ENCODE measurements around the gene PHIP. TPM values are rescaled to one million over a fixed set of nuclear protein-coding genes. Genes with fewer than 3 reads are reported as not detected.

The PHIP gene
- total and polyA plus RNA-seq, 9 donors, result 11.2 to 38.5 (median 27.3) TPM

DNA sequence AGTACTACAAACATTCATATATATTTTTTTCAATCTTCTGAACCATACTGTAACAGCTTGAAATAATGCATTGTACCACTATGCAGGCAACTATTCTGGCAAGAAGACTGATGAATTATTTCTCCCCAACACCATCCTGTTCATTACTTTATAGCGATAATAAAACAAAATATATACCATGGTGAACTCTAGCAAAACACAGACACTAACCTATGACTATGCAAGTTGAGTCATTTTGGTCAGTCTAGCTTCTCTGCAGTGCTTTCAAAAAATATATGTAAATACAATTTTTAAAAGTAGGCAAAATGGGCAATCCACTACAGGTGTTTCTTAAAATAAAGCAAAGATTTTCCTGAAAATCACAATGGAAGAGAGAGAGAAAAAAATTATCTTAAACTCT, 20.3 kb downstream of the PHIP start:
- H3K27me3 ChIP-seq, result no peaks in the 10 kb centered on the region
- H3K4me1 ChIP-seq (ENCODE audit: insufficient read depth), result no peaks in the 10 kb centered on the region
- H3K36me3 ChIP-seq, result no peaks in the 10 kb centered on the region
- H3K4me3 ChIP-seq, result no peak overlapping the region
- no peaks in the 10 kb centered on the region for H3K9me3 ChIP-seq
- intact Hi-C loops (cut with DNase I), result no loop called here
- TF ChIP-seq EP300 (IDR thresholded peaks at IDR 0.05) (no peak), POLR2A (IDR thresholded peaks at IDR 0.05) (no peak)
- TF ChIP-seq, protein P1, sequence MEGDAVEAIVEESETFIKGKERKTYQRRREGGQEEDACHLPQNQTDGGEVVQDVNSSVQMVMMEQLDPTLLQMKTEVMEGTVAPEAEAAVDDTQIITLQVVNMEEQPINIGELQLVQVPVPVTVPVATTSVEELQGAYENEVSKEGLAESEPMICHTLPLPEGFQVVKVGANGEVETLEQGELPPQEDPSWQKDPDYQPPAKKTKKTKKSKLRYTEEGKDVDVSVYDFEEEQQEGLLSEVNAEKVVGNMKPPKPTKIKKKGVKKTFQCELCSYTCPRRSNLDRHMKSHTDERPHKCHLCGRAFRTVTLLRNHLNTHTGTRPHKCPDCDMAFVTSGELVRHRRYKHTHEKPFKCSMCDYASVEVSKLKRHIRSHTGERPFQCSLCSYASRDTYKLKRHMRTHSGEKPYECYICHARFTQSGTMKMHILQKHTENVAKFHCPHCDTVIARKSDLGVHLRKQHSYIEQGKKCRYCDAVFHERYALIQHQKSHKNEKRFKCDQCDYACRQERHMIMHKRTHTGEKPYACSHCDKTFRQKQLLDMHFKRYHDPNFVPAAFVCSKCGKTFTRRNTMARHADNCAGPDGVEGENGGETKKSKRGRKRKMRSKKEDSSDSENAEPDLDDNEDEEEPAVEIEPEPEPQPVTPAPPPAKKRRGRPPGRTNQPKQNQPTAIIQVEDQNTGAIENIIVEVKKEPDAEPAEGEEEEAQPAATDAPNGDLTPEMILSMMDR (IDR thresholded peaks at IDR 0.05), result no peak
- no peak for DNase-seq
- no peak overlapping the region for H3K27ac ChIP-seq
- WGBS, 3 donors, result 96 to 98% (median 97%) methylated on average over 1 of the region's 1 CpG

GRCh38 chr6:79056226-79056625, 21.8 kb downstream of the PHIP start:
- no peaks in the 10 kb centered on the region for H3K4me1 ChIP-seq (ENCODE audit: insufficient read depth)
- H3K27me3 ChIP-seq, result no peaks in the 10 kb centered on the region
- H3K36me3 ChIP-seq, result no peaks in the 10 kb centered on the region
- no peak for DNase-seq
- H3K27ac ChIP-seq, result no peak overlapping the region
- intact Hi-C loops (cut with DNase I), result no loop called here
- no peaks in the 10 kb centered on the region for H3K9me3 ChIP-seq
- TF ChIP-seq POLR2A (IDR thresholded peaks at IDR 0.05), result no peak
- TF ChIP-seq EP300 (IDR thresholded peaks at IDR 0.05), result no peak
- TF ChIP-seq, protein P1 (IDR thresholded peaks at IDR 0.05), result no peak
- H3K4me3 ChIP-seq, result no peak overlapping the region
- 66 to 87% (median 79%) methylated on average over 1 of the region's 1 CpG for WGBS, 3 donors

DNA sequence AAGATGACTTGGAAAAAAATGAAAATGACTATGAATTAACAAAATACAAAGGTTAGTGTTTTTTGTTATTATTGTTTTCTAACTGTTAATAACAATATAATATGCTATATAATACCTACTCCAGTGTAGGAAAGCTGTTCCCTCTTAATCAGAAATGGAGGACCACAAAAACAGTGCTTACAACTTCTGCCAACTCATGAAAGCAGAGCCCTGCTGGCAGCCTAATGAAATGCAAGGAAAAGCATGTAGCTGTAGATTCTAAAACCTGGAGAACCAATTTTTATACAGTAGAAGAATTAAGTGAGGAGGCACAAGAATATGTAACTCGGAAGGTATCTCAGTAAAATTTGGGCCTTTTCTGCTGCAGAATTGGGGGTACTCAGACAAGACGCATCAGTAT, 29.4 kb downstream of the PHIP start:
- Histone ChIP-seq H3K4me1 (ENCODE audit: insufficient read depth) (peaks cover 2% of the 10 kb centered on the region), H3K4me3 (no peak overlapping the region), H3K27me3 (no peaks in the 10 kb centered on the region), H3K9me3 (no peaks in the 10 kb centered on the region), H3K27ac (no peak overlapping the region), H3K36me3 (no peaks in the 10 kb centered on the region)
- DNase-seq, result no peak
- intact Hi-C loops (cut with DNase I), result no loop called here
- TF ChIP-seq, protein P1 (IDR thresholded peaks at IDR 0.05), result no peak
- TF ChIP-seq EP300 (IDR thresholded peaks at IDR 0.05) (no peak), POLR2A (IDR thresholded peaks at IDR 0.05) (no peak)
- 96 to 99% (median 98%) methylated on average over 2 of the region's 2 CpGs for whole genome bisulfite sequencing, 3 donors

DNA sequence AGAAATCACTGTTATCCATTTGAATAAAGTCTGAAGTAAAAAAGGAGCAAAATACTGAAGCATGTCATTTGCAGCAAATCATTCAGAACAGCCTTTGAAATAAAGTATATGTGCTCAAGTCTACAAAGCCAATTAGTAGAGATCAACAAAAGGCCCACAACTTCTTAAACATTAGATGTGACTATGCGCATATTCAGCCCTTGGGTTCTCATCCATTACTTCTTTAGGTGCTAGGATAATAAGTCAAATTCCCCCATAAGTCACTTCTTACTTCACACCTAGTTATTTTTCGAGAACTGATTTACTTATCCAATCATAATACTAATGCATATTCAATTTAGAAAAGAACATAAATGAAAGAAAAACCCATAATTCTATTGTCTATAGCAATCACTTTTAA, 31.0 kb downstream of the PHIP start:
- intact Hi-C loops (cut with DNase I), result no loop called here
- Histone ChIP-seq H3K27ac (no peak overlapping the region), H3K4me3 (no peak overlapping the region), H3K27me3 (no peaks in the 10 kb centered on the region), H3K9me3 (no peaks in the 10 kb centered on the region), H3K36me3 (no peaks in the 10 kb centered on the region), H3K4me1 (ENCODE audit: insufficient read depth) (peaks cover 2% of the 10 kb centered on the region)
- 96 to 99% (median 97%) methylated on average over 2 of the region's 2 CpGs for WGBS, 3 donors
- TF ChIP-seq, protein P1 (IDR thresholded peaks at IDR 0.05), result no peak
- TF ChIP-seq POLR2A (IDR thresholded peaks at IDR 0.05) (no peak), EP300 (IDR thresholded peaks at IDR 0.05) (no peak)
- no peak for DNase-seq

GRCh38 chr6:79045966-79046365, 32.1 kb downstream of the PHIP start:
- Histone ChIP-seq H3K27ac (no peak overlapping the region), H3K9me3 (no peaks in the 10 kb centered on the region), H3K27me3 (no peaks in the 10 kb centered on the region), H3K4me1 (ENCODE audit: insufficient read depth) (peaks cover 2% of the 10 kb centered on the region), H3K4me3 (no peak overlapping the region), H3K36me3 (no peaks in the 10 kb centered on the region)
- WGBS, 3 donors, result 77 to 84% (median 84%) methylated on average over 2 of the region's 2 CpGs
- intact Hi-C loops (cut with DNase I), result no loop called here
- TF ChIP-seq EP300 (IDR thresholded peaks at IDR 0.05), result no peak
- TF ChIP-seq, protein P1 (IDR thresholded peaks at IDR 0.05), result no peak
- DNase-seq, result no peak
